Fibroblast of skin of right quadriceps (primary cell): ENCODE results near the gene SOD2.
"Not testable (repeated sequence)": the region's sequence is repeated elsewhere in the genome, so short reads cannot be mapped to it uniquely, and the experiment has no call there.

Experiments used
- DNase-seq: peaks from one replicate; pipeline ENCODE4 v3.0.0-alpha.2; 2013

SOD2 gene

DNA sequence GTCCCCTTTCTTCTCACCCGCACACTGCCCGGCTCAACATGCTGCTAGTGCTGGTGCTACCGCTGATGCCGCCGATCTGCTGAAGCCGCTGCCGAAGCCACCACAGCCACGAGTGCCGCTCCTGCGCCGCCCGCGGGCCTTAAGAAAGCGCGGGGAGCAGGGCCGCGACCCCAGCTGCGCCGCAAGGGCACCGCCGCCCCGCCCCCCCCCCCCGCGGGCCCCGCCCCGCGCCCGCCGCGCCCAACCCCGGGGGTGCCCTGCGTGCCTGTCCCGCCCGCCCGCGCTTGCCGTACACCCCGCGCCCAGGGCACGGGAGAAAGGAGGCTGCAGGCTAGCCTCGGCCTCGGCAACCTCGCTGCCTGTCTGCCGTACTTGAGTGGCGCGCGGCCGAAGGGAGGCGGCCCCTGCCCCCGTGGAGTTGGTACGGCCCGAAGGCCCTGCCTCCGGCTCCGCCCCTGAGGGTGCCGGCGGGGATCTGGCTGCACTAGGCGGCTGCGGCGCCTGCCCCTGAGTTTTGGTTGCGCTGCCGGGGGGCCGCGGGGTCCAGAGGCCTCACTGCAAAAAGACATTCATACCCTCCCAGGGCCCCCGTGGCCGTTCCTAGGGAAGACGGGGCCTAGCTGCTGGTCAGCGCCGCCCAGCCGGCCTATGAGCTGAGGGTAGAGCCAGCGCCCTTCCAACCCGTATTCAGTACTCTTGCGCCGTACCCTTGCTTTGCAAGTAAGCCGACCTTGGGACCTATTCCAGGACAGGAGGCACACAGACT, at the start of gene SOD2:
SOD2 (minus strand) TSS at position 114 of the 766 bp plus-strand sequence; CDS start at position 40, 74 bp downstream.
- peak; percentile 77 for DNase-seq

DNA sequence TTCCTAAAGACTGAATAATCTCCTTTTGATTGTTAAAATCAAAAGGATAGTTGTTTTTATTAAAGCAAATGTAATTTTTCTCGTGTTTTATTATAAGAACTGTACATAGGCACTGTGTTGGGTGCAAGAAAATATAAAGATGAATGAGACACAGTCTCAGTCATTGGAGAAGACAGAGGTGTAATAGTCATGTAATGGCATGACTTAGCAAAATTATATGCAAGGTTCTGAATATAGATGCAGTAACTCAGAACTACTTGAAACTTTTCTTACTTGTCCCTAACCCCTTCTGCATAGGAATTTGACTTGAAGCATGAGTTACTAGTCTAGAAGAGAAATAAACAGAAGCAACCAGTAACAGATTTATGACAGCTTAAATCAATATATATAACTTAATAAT, 49.1 kb upstream of the SOD2 start:
- DNase-seq: no peak

DNA sequence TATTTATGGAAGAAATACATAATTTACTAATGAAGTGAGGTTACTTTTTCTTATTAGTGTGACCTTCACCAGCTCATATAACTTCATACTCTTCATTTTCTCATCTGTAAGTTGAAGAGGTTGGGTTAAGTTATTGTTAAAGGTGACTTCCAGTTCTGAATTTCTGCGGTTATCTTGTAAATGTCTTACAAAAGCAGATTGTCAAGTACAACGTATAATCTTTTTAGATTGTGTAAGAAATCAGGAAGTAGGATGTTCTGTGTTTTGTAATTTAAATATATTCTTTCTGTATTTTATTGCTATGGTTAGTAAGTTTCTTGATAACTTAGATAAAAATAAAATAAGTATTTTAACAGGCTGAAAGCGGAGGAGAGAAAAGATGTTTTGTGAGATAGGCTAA, 46.3 kb upstream of the SOD2 start:
- DNase-seq: no peak

- no peak for DNase-seq
Measured at GRCh38 chr6:159736908-159737307, 43.9 kb upstream of the SOD2 start.

DNA sequence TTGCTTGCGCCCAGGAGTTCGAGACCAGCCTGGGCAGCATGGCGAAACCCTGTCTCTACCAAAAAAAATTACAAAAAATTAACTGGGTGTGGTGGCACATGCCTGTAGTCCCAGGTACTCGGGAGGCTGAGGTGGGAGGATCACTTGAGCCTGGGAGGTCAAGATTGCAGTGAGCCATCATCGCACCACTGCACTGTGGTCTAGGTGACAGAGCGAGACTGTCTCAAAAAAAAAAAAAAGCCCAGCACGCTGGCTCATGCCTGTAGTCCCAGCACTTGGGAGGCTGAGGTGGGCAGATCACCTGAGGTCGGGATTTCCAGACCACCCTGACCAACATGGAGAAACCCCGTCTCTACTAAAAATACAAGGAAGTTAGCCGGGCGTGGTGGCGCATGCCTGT, 40.4 kb upstream of the SOD2 start:
- not testable (repeated sequence) for DNase-seq

DNA sequence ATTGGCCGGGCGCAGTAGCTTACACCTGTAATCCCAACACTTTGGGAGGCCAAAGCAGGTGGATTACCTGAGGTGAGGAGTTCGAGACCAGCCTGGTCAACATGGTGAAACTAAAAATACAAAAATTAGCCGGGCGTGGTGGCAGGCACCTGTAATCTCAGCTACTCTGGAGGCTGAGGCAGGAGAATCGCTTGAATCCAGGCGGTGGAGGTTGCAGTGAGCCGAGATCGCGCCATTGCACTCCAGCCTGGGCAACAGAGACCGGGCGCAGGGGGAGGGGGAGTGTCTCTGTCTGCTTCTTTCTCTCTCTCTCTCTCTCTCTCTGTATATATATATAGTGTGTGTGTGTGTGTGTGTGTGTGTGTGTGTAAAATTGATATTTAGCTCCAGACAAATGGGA, 39.5 kb upstream of the SOD2 start:
- not testable (repeated sequence) for DNase-seq

- DNase-seq: no peak
Measured at GRCh38 chr6:159730332-159730676, 37.3 kb upstream of the SOD2 start.

DNA sequence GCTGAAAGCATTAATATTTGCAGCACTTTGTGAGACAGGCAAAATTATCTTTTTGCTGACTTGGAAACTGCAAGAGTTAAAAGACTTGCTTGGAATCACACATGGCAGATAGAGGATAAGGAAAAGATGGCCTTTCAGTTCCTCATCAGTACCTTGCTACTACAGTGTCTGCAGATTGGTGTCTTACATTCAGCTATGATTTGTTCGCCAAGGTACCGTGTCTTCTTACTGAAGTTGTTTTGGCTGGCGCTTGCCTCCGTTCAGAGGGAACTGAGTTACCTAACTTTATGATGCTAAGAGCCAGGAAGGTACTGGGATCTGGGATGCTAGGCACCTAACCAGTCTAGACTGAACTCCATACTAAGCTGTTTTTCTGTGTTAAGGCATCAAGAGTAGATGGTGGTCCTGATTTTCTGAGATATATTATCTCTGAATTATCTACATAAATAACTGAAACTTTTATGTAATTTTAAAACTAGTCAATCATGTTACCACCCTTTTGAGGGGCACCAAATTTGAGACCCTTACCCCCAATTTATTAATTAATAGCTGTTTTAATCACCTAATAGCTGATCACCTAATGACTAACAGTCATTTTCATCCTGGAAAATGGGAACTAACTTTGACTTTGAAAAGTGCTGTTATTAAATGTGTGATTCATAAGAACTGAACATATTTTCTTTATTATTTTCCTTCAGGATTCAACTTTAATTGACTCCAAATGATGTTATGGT, 36.7 kb upstream of the SOD2 start:
- DNase-seq: no peak

DNA sequence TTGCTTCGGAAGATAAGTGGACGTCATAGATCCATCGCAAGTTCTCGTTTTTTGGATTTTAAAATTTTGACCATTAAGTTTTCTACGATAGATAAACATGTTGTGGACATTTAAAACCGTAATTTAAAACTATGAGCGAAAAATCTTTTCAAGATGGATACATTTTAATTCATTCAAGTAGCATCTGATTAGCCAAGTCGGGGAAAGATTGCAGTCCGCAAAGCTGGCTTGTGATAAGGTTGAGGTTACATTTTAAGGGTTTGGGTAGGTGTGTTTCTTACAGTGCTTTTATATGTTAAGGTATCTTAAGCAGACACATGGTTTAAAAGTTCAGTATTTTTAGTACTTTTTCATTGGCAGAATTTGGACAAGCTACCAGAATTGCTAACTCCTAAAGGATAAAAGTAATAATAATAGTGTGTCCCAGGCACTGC, 35.5 kb upstream of the SOD2 start:
- DNase-seq: no peak

DNA sequence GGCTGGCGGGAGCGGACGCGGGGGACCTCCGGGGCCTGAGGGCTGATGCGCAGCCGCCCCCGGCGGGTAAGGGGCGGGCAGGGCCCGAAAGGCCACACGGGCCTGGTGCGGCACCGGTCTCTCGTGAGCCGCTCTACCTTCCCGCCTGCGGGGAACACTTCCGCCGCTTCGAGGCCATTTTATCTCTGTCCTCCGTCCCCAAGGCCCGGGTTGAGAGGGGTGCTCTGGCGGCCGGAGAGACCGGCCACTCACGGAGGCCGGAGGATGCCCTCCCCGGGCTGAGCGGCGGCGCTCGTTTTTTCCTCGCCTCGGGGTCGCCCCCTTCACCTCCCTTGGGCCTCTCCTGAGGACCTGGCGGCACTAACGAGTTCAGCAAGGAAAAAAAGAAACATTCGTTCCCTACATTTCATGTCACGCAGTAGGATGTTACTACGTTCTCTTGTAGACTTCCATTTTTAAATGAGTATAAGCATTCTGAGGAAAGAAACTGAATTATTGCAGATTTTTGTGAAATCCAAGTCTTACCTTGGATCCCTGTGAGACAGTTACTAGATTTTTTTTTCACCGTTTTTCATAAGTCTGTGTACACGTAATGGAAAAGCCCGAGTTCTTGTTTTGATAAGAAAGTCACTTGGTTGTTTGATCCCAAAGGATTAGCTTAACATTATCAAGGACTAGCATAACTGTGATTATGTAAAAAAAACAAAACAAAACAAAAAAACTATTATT, 34.8 kb upstream of the SOD2 start:
- DNase-seq: no peak

- peak; percentile 96 for DNase-seq
Measured at GRCh38 chr6:159726918-159727716, 34.1 kb upstream of the SOD2 start, which contains the start of gene WTAP. Gene WTAP, plus strand, starts transcription at chr6:159727506. Its CDS starts 8,760 bp downstream, at chr6:159736266.

GRCh38 chr6:159726255-159726917, 33.3 kb upstream of the SOD2 start:
- DNase-seq: no peak

DNA sequence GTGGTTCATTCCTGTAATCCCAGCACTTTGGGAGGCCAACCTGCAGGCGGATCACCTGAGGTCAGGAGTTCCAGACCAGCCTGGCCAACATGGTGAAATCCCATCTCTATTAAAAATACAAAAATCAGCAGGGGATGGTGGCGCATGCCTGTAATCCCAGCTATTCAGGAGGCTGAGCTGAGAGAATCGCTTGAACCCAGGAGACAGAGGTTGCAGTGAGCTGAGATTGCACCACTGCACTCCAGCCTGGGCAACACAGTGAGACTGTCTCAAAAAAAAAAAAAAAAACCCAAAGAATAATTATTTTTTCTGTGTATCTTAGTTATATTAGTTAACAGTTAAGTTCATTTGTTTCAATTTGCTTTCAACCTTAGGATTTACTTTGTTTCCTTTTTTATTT, 32.2 kb upstream of the SOD2 start:
- DNase-seq: not testable (repeated sequence)

GRCh38 chr6:159724778-159725177, 31.7 kb upstream of the SOD2 start:
- DNase-seq: no peak

GRCh38 chr6:159723259-159723658, 30.2 kb upstream of the SOD2 start:
- no peak for DNase-seq

GRCh38 chr6:159722655-159723054, 29.6 kb upstream of the SOD2 start:
- no peak for DNase-seq

DNA sequence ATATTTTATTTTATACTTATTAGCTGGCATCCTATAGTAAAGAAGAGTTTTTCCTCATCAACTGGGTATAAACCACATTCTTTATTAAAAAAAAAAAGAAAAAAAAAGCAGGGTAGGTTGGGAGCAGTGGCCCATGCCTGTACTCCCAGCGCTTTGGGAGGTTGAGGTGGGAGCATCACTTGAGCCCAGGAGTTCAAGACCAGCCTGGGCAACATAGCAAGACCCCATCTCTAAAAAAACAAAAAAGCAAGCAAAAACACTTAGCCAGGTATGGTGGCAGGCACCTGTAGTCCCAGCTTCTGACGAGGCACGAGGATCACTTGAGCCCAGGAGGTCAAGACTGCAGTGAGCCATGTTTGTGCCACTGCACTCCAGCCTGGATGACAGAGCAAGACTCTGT, 28.9 kb upstream of the SOD2 start:
- DNase-seq: not testable (repeated sequence)

DNA sequence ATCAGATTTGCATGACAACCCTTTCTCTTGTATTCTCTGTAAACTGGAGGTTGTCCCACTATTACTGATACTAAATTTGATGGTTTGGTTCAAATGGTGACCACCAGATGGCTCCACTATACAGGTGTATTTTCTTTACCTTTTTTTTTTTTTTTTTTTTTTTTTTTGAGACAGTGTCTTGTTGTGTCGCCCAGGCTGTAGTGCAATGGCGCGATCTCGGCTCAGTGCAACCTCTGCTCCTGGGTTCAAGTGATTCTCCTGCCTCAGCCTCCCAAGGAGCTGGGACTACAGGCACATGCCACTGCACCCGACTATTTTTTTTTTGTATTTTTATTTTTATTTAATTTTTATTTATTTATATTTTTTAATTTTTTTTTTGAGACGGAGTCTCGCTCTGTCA, 27.7 kb upstream of the SOD2 start:
- no peak for DNase-seq

GRCh38 chr6:159719287-159719686, 26.2 kb upstream of the SOD2 start:
- no peak for DNase-seq

DNA sequence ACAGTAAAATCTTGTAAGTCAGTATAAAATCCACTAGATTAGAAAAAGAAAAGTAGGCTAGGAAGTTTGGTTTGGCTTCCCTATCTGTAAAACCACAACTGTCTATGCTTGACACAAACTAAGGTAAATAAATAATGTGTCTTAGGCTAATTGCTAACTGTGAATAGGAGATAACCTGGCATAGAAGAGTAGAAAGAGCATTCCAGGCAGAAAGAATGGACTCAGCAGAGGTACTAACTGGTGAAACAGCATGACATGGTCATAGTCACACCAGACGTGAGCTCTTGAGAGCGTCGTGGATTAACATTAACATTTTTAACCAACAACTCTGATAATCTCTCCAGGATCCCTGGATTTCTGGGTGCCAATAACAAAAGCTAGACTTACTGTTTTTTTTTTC, 25.6 kb upstream of the SOD2 start:
- DNase-seq: no peak

DNA sequence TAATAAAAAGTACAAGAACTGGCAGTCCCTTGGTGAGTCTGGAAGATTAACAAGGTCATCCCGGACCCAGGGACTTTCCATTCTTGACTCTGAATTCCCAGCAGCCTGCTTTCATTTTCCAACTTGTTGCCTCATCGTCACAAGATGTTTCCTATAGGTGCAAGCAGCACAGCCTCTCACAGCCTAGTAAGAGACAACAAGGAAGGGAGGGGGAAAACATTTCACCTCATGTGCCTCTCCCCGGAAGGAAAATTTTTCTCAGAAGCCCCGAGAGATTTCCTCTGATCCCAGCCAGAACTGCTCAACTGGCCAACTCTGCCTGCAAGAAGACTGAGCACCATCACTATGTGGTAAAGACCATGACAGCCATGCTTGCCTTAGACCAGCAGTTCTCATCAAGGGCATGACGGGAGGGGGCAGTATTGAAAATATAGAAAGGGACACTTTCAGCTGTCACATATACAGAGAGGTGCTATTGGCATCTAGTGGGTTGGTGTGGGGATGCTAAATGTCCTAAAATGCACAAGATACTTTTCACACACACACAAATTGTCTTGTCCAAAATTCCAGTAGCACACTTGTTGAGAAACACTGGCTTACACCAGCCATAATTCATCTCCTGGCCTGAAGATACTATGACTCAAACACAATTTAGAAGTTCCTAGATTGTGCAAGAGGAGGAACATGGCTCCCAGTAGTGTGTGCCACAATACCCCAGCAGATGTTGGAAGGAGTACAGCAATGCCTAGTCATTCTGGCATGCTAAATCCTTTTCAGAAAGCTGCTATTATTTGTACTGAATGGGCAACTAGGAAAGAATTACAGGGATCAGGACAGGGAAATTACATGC, 23.4 kb upstream of the SOD2 start:
- peak; percentile 94 for DNase-seq
